COR-L47 (cell line): ENCODE data around the gene SMC3.

Source experiments
- DNase-seq: peaks from one replicate; lab custom pipeline; 2025; lab: John Stamatoyannopoulos, UW

Gene SMC3

GRCh38 chr10:110647136-110647430 lies 79.6 kb downstream of the SMC3 start:
- no peak for DNase-seq

- DNase-seq: no peak
Observed at GRCh38 chr10:110648692-110649346, 81.3 kb downstream of the SMC3 start.

GRCh38 chr10:110649347-110650264 lies 82.1 kb downstream of the SMC3 start:
- no peak for DNase-seq

GRCh38 chr10:110650265-110650668 lies 82.8 kb downstream of the SMC3 start:
- no peak for DNase-seq

- DNase-seq: no peak
Observed at GRCh38 chr10:110651044-110651958, 83.8 kb downstream of the SMC3 start.

- DNase-seq: no peak
Observed at GRCh38 chr10:110652475-110653118, 85.1 kb downstream of the SMC3 start.
